Measurements from ENCODE around the gene CDKL1. TPM values are rescaled to one million over a fixed set of nuclear protein-coding genes. Genes with fewer than 3 reads are reported as not detected.

The CDKL1 gene
- polyA plus RNA-seq, 6 donors from 2014 or later: 1.4 to 20.2 (median 12.8) TPM

DNA sequence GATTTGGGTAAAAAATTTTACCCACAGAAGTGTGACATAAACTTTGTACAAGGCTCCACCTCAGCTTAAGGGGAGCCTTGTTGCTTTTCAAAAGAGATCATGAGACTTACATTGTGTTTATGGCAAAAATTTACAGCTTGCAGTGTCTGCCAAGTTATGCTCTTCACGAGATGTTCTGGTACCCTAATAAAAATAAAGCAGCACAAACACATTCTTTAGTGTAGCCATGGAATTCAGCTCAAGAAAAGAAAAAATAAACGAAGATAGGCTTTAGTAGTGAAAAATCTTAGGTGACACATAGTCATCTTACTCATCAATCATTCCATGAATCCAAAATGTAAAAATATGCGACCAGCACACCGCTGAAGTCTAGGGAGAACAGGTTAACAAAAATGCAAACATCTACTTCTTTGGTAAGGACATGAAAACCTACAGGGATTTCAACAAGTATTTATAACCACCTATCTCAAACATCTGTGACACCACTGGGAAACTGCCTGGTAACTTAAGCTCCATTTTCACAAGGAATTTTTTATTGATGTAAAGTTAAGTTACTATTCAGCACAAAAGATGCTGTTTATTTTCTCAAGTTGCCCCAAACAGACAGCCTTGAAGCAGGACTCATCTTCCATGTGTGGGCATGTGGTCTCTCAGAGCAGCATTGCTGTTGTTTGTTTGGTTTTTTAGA lies 51.7 kb downstream of the CDKL1 start:
- DNase-seq (no peak), ATAC-seq (ENCODE audit: low read depth in 2 of 2) (no peak)
- Mint-ChIP-seq H3K4me1 (peaks cover 6 to 10% (median 6%) of the 10 kb centered on the region in 3 donors), H3K27ac (peak overlapping the region in 2 of 6 donors; percentile 5 to 68), H3K36me3 (peaks cover 0 to 4% of the 10 kb centered on the region in 2 donors), H3K27me3 (no peaks in the 10 kb centered on the region), H3K9me3 (no peaks in the 10 kb centered on the region), H3K4me3 (no peak overlapping the region)

GRCh38 chr14:50344116-50344775 lies 52.4 kb downstream of the CDKL1 start:
- Mint-ChIP-seq H3K36me3 (peaks cover 0 to 7% of the 10 kb centered on the region in 2 donors), H3K4me1 (peaks cover 6% of the 10 kb centered on the region in 3 donors), H3K27ac (no peak overlapping the region), H3K27me3 (no peaks in the 10 kb centered on the region), H3K4me3 (no peak overlapping the region), H3K9me3 (no peaks in the 10 kb centered on the region)
- DNase-seq: no peak
- ATAC-seq (ENCODE audit: low read depth in 2 of 2): no peak

DNA sequence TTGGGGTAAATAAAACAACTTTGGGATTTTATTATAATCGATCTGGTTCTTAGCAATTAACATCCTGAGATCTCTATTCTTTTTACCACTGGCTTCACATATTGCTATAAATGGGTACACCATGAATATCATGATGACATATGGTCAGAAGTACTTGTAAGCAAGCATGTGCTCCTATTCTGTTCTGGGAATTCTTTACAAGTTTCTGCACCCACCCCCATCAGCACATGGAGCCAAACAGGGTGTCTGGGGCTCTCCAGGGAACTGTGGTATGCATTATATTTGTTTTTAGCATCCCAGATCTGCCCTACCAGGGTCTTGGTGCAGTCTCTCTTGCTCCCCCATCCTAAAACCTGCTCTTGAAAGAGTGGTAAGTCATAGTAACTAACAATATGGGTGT lies 53.2 kb downstream of the CDKL1 start:
- Mint-ChIP-seq H3K9me3 (no peaks in the 10 kb centered on the region), H3K27me3 (no peaks in the 10 kb centered on the region), H3K27ac (no peak overlapping the region), H3K36me3 (peaks cover 0 to 7% of the 10 kb centered on the region in 2 donors), H3K4me1 (peaks cover 4 to 6% (median 6%) of the 10 kb centered on the region in 3 donors), H3K4me3 (no peak overlapping the region)
- DNase-seq (no peak), ATAC-seq (ENCODE audit: low read depth in 2 of 2) (no peak)

DNA sequence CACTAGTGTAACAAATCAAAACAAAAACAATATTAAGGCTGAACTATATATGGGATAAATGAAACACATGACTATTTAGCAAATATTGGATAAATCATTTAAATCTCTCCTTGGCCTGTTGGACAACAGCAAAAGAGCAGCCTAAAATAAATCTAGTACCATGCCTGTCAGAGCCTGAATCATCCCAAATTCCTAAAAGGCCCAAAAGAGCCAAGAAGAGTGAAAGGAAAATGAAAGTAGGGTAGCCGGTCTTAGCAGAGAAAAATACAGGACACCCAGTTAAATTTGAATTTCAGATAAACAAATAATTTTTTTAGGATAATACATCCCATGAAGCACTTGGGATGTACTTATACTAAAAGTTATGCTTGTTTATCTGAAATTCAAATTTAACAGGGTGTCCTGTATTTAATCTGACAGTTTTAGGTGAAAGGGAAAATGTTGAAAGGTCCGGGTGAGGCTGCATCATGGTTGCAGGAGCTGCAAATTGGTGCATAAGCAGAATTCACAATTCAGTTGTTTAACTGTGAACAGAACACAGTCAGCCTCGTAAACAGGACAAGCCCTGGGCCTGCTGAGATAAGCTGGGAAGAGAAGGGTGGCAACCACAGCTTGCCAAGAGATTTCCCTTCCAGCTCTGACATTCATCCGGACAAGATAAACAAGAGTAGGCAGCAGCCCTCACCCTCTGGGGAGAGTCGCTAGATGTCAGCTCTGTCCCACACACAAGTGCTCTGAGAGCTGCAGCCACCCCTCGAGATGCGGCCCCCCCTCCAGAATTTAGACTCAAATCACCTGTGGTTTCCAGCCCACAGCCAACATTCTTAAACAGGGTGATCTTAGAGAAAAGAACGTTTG lies 54.2 kb downstream of the CDKL1 start:
- Mint-ChIP-seq H3K27me3 (no peaks in the 10 kb centered on the region), H3K27ac (peak overlapping the region in 2 of 6 donors; percentile 3 to 56), H3K36me3 (peaks cover 0 to 7% of the 10 kb centered on the region in 2 donors), H3K9me3 (no peaks in the 10 kb centered on the region), H3K4me1 (peaks cover 4 to 6% (median 6%) of the 10 kb centered on the region in 3 donors), H3K4me3 (no peak overlapping the region)
- DNase-seq (peak; percentile 44), ATAC-seq (ENCODE audit: low read depth in 2 of 2) (peak; percentile 98)

DNA sequence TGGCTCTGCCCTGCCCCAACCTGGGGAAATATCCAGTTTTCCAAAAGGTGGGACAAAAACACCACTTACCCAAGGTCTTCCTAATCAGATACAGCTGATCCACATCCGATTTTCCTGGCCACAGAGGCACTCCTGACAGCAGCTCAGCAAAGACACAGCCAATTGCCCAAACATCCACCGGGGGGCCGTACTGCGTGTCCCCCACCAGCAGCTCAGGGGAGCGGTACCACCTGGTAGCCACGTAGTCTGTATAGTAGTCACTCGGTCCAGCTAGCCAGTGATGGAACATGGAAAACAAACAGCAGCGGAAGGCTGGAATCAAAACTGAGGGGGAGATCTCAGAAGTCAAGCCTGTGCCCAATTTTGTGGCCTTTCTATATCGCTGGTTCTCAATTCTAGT lies 55.7 kb downstream of the CDKL1 start:
- no peaks in the 10 kb centered on the region for H3K9me3 Mint-ChIP-seq
- H3K27ac Mint-ChIP-seq: no peak overlapping the region
- no peak for ATAC-seq (ENCODE audit: low read depth in 2 of 2)
- H3K4me3 Mint-ChIP-seq: no peak overlapping the region
- H3K27me3 Mint-ChIP-seq: no peaks in the 10 kb centered on the region
- H3K36me3 Mint-ChIP-seq: peaks cover 0 to 7% of the 10 kb centered on the region in 2 donors
- peaks cover 10 to 14% (median 12%) of the 10 kb centered on the region in 3 donors for H3K4me1 Mint-ChIP-seq
- no peak for DNase-seq

GRCh38 chr14:50340045-50340444 lies 56.6 kb downstream of the CDKL1 start:
- Mint-ChIP-seq H3K4me1 (peaks cover 18 to 22% (median 18%) of the 10 kb centered on the region in 3 donors), H3K27me3 (no peaks in the 10 kb centered on the region), H3K36me3 (peaks cover 0 to 7% of the 10 kb centered on the region in 2 donors), H3K4me3 (no peak overlapping the region), H3K9me3 (no peaks in the 10 kb centered on the region), H3K27ac (peak overlapping the region in 2 of 6 donors; percentile 13 to 15)
- ATAC-seq (ENCODE audit: low read depth in 2 of 2) (no peak), DNase-seq (no peak)

GRCh38 chr14:50339178-50339804 lies 57.4 kb downstream of the CDKL1 start:
- Mint-ChIP-seq H3K4me3 (no peak overlapping the region), H3K4me1 (peaks cover 18 to 22% (median 18%) of the 10 kb centered on the region in 3 donors), H3K27me3 (no peaks in the 10 kb centered on the region), H3K27ac (peak overlapping the region in 1 of 6 donors; percentile 51), H3K36me3 (peaks cover 0 to 7% of the 10 kb centered on the region in 2 donors), H3K9me3 (no peaks in the 10 kb centered on the region)
- no peak for ATAC-seq (ENCODE audit: low read depth in 2 of 2)
- no peak for DNase-seq

- Mint-ChIP-seq H3K4me1 (peaks cover 18 to 22% (median 18%) of the 10 kb centered on the region in 3 donors), H3K27ac (no peak overlapping the region), H3K36me3 (peaks cover 0 to 7% of the 10 kb centered on the region in 2 donors), H3K27me3 (no peaks in the 10 kb centered on the region), H3K4me3 (peak overlapping the region in 1 of 8 donors; percentile 6), H3K9me3 (no peaks in the 10 kb centered on the region)
- DNase-seq (no peak), ATAC-seq (ENCODE audit: low read depth in 2 of 2) (no peak)
Measured at GRCh38 chr14:50338587-50338986, 58.1 kb downstream of the CDKL1 start.

DNA sequence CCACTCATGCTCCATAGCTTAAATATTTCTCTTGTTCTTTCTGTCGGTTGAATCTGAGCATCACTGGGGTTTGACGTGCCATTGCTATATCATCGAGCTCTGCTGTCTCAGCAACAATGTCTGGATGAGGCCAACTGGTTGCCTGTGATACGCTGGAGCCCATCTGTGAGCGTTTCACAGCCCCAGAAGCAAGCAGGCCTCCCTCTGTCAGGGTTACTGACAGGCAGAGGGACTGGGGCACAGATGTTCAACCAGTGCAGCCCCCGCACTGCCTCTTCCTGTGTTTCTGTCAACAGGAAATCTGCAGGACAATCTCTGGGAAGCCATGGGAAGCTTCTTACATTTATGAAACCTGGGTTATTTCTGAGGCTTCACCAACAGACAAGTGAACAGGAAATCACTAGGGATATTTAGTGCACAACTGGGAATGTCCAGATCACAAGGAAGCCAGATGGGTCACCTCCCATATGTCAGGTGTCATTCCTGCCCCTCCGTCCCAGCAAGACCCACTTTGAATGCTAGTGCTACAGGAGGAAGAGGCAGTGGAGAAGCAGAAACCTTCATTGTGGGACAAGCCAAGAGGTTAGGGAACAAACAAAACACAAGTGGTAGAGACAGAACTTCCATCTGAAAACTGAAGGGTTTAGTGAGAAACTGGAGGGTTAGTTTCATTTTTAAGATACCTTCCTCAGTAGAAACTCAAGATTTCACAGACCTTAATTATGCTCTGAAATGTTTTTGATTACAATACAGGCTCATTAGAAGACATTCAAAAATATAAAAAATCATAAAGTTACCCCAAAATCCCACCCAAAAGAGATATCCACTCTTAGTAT lies 60.5 kb downstream of the CDKL1 start:
- Mint-ChIP-seq H3K9me3 (no peaks in the 10 kb centered on the region), H3K4me1 (peaks cover 13 to 15% (median 13%) of the 10 kb centered on the region in 3 donors), H3K27ac (peak overlapping the region in 5 of 6 donors; percentile 51 to 92 (median 80)), H3K36me3 (peaks cover 0 to 16% of the 10 kb centered on the region in 2 donors), H3K27me3 (no peaks in the 10 kb centered on the region), H3K4me3 (peak overlapping the region in 7 of 8 donors; percentile 20 to 88 (median 56))
- peak in 1 of 2 donors; percentile 50 for ATAC-seq (ENCODE audit: low read depth in 2 of 2)
- DNase-seq: no peak

- Mint-ChIP-seq H3K27me3 (no peaks in the 10 kb centered on the region), H3K36me3 (peaks cover 0 to 16% of the 10 kb centered on the region in 2 donors), H3K4me1 (peaks cover 13 to 15% (median 13%) of the 10 kb centered on the region in 3 donors), H3K4me3 (peak overlapping the region in 2 of 8 donors; percentile 11 to 37), H3K27ac (peak overlapping the region in 4 of 6 donors; percentile 42 to 92 (median 62)), H3K9me3 (no peaks in the 10 kb centered on the region)
- ATAC-seq (ENCODE audit: low read depth in 2 of 2): no peak
- no peak for DNase-seq
Measured at GRCh38 chr14:50335389-50335788, 61.3 kb downstream of the CDKL1 start.

GRCh38 chr14:50334211-50334610 lies 62.5 kb downstream of the CDKL1 start:
- Mint-ChIP-seq H3K9me3 (no peaks in the 10 kb centered on the region), H3K27ac (no peak overlapping the region), H3K36me3 (peaks cover 7 to 9% of the 10 kb centered on the region in 2 donors), H3K27me3 (no peaks in the 10 kb centered on the region), H3K4me1 (peaks cover 13 to 15% (median 13%) of the 10 kb centered on the region in 3 donors), H3K4me3 (no peak overlapping the region)
- DNase-seq (no peak), ATAC-seq (ENCODE audit: low read depth in 2 of 2) (no peak)

DNA sequence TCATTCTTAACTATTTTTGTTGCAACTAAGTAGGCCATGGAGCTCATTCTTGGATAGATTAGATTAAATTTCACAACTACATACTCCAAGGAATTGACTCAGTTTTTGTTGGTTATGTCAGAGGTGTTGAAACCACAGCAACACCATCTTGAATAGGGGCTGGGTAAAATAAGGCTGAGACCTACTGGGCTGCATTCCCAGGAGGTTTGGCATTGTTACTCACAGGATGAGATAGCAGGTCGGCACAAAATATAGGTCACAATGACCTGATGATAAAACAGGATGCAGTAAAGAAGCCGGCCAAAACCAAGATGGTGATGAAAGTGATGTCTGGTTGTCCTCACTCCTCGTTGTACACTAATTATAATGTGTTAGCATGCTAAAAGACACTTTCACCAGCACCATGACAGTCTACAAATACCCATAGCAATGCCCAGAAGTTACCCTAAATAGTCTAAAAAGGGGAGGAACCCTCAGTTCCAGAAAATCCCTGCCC lies 63.6 kb downstream of the CDKL1 start:
- Mint-ChIP-seq H3K27me3 (no peaks in the 10 kb centered on the region), H3K9me3 (no peaks in the 10 kb centered on the region), H3K27ac (peak overlapping the region in 1 of 6 donors; percentile 60), H3K4me3 (no peak overlapping the region), H3K4me1 (peaks cover 13 to 15% (median 13%) of the 10 kb centered on the region in 3 donors), H3K36me3 (peaks cover 7 to 9% of the 10 kb centered on the region in 2 donors)
- ATAC-seq (ENCODE audit: low read depth in 2 of 2) (no peak), DNase-seq (no peak)

All from naive B cell (primary cell).